Right lobe of liver (tissue), 4 donors: ENCODE data around the gene PIM2.

Source experiments
- POLR2A ChIP-seq: fragments of 450-650 bp; IDR thresholded peaks from one replicate; pipeline ENCODE4 v1.6.1; 2017; ENCODE audit warnings: antibody characterized with exemption, mild to moderate bottlenecking
- TF ChIP-seq, protein P1 (sequence below), 4 donors: fragments of 200-600 bp in 3 of 4; fragments of 450-650 bp in 1 of 4; IDR thresholded peaks; one replicate each; pipeline versions ENCODE4 v1.5.1 to v1.8.0; 2016 to 2022; ENCODE audit warnings: antibody characterized with exemption in 4 of 4, mild to moderate bottlenecking in 2 of 4
- donor health status: DM: no; HTN: no; CAD: no.
- donor health status: DM: no; HTN: no; CAD: no.
- donor health status: DM: no; HTN: yes; CAD: no.

DNA sequence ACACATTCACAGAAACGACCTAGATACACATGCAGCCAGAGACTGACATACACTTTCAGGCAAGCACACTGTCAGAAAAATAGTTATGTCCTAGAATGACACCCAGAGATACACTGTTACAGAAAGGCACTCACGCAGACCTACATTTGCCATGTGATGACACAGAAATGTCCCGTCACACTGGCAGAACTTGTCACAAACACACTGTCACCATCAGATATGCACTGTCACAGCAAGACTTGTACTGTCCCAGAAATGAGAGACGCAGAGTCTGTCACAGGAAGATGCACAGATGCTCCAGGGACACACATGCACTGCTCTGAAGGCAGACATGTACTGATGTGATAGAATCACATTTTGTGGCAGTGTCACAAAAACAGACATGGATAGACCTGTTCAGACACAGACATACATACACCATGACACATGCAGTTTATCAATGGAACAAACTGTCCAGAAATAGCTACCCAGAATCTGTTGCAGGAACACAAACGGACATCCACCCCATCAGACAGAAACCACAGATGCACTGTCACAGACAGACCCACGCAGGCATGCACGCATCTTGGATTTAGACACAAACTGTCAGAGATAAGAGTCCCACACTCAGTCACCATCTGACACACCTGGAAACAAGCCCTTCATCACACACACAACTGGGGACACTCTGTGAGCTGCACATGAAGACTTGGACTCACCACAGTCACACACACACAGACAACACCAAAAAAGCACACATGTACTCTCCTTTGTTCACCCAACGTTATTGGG is 1.3 kb upstream of the PIM2 start:
- TF ChIP-seq, protein P1, sequence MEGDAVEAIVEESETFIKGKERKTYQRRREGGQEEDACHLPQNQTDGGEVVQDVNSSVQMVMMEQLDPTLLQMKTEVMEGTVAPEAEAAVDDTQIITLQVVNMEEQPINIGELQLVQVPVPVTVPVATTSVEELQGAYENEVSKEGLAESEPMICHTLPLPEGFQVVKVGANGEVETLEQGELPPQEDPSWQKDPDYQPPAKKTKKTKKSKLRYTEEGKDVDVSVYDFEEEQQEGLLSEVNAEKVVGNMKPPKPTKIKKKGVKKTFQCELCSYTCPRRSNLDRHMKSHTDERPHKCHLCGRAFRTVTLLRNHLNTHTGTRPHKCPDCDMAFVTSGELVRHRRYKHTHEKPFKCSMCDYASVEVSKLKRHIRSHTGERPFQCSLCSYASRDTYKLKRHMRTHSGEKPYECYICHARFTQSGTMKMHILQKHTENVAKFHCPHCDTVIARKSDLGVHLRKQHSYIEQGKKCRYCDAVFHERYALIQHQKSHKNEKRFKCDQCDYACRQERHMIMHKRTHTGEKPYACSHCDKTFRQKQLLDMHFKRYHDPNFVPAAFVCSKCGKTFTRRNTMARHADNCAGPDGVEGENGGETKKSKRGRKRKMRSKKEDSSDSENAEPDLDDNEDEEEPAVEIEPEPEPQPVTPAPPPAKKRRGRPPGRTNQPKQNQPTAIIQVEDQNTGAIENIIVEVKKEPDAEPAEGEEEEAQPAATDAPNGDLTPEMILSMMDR (IDR thresholded peaks at IDR 0.05), result no peak
- TF ChIP-seq POLR2A, result no peak
